CD4-positive, alpha-beta memory T cell (primary cell): Measurements from ENCODE around the gene METTL9. TPM values are rescaled to one million over a fixed set of nuclear protein-coding genes. Genes with fewer than 3 reads are reported as not detected.
A peak's percentile ranks its signal among the peaks of the same experiment; 100 is the strongest.
"Not testable (repeated sequence)": the region's sequence is repeated elsewhere in the genome, so short reads cannot be mapped to it uniquely, and the experiment has no call there.

ENCODE experiments used
- CTCF ChIA-PET: fragments of 350-600 bp; sonication (Branson Sonifier 250); formaldehyde crosslinking; loops from one replicate; lab custom pipeline; 2021; ENCODE audit warnings: inconsistent platforms; ENCODE audit not compliant: partially characterized antibody; lab: Charles Lee
- POLR2A ChIA-PET: fragments of 350-600 bp; sonication (Branson Sonifier 250); formaldehyde crosslinking; loops from one replicate; lab custom pipeline; 2021; ENCODE audit not compliant: partially characterized antibody; lab: Charles Lee
- DNase-seq, 5 donors: peaks; one replicate each; pipeline versions ENCODE4 v3.0.0 to v3.0.0-alpha.2; 2020 to 2022; ENCODE audit warnings: mixed read lengths in 1 of 5
- H3K27ac ChIP-seq: one replicate; pipeline ENCODE4 v1.7.0; 2013; ENCODE audit warnings: low read depth, low read length
- H3K27me3 ChIP-seq: 2 replicates; pipeline ENCODE4 v1.7.0; 2013; ENCODE audit warnings: mild to moderate bottlenecking, low read length, moderate library complexity; ENCODE audit not compliant: insufficient read depth
- H3K36me3 ChIP-seq: 2 replicates; pipeline ENCODE4 v1.7.0; 2013; ENCODE audit warnings: mild to moderate bottlenecking, low read length, moderate library complexity; ENCODE audit not compliant: insufficient read depth
- H3K4me1 ChIP-seq: 2 replicates; pipeline ENCODE4 v1.7.0; 2013; ENCODE audit warnings: mild to moderate bottlenecking, low read length, moderate library complexity; ENCODE audit not compliant: insufficient read depth
- H3K4me3 ChIP-seq, 2 donors: one replicate each; pipeline ENCODE4 v1.7.0; 2013; ENCODE audit warnings: low read length in 2 of 2, mild to moderate bottlenecking in 1 of 2
- H3K9me3 ChIP-seq, 2 donors: one replicate each; pipeline ENCODE4 v1.7.0; 2013; ENCODE audit warnings: low read length in 2 of 2, control low read depth in 1 of 2; ENCODE audit not compliant: control insufficient read depth in 1 of 2
- H3K27ac Mint-ChIP-seq, 7 donors: one replicate each; pipeline ENCODE4 v1.8.0; 2020 to 2021; ENCODE audit warnings: mixed read lengths in 7 of 7, mild to moderate bottlenecking in 6 of 7, inconsistent platforms in 3 of 7, moderate library complexity in 3 of 7
- H3K27me3 Mint-ChIP-seq, 2 donors: one replicate each; pipeline ENCODE4 v1.8.0; 2020 to 2021; ENCODE audit warnings: mixed read lengths in 2 of 2
- H3K36me3 Mint-ChIP-seq, 2 donors: one replicate each; pipeline ENCODE4 v1.8.0; 2020 to 2021; ENCODE audit warnings: mixed read lengths in 2 of 2, inconsistent platforms in 1 of 2, mild to moderate bottlenecking in 1 of 2
- H3K4me1 Mint-ChIP-seq, 4 donors: one replicate each; pipeline ENCODE4 v1.8.0; 2020 to 2021; ENCODE audit warnings: mixed read lengths in 4 of 4, mild to moderate bottlenecking in 1 of 4
- H3K4me3 Mint-ChIP-seq, 8 donors: one replicate each; pipeline ENCODE4 v1.8.0; 2020 to 2021; ENCODE audit warnings: mixed read lengths in 8 of 8, mild to moderate bottlenecking in 7 of 8, moderate library complexity in 6 of 8, inconsistent platforms in 3 of 8
- H3K9me3 Mint-ChIP-seq, 8 donors: one replicate each; pipeline ENCODE4 v1.8.0; 2020 to 2021; ENCODE audit warnings: mixed read lengths in 8 of 8, mild to moderate bottlenecking in 5 of 8, inconsistent platforms in 3 of 8, moderate library complexity in 1 of 8
- intact Hi-C: fragments of 100-400 bp; cut with micrococcal nuclease; formaldehyde crosslinking; loops from one replicate; pipeline ENCODE4 v1.15.1; 2023
- polyA plus RNA-seq, 2 donors: library from polyadenylated mRNA; unstranded; fragments of 300-500 nt; fragmentation: Illumina TruSeq; gene quantifications; one replicate each; pipeline ENCODE4 v1.2.3, GENCODE V29; 2021
- total RNA-seq, 2 experiments: library from RNA; stranded (reverse); gene quantifications; one replicate each; pipeline ENCODE4 v1.2.3, GENCODE V29; 2021

Gene METTL9
- total and polyA plus RNA-seq, 4 experiments from 2014 or later: 71.1 to 175 (median 107) TPM

DNA sequence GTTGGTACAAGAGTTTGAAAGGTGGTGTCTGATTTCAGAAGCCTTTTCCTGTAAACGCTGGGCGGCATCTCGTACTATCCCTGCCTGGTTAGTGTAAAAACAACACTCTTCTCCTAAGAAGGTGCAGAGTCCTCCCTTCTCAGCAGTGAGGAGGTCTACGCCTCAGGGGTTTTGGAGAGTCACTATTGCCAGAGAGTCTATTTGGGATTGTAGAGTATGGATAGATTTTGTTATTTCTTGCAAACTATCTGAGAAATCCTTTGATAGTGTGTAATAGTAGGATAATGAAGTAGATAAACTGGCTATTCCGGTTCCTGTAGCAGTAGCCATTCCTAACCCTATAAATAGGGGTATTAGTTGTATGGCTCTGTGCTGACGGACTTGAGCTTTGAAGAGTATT is 31.5 kb downstream of the METTL9 start:
- intact Hi-C loops, H3K27me3 Mint-ChIP-seq, DNase-seq, H3K36me3 ChIP-seq, H3K27ac ChIP-seq, H3K4me3 Mint-ChIP-seq, H3K9me3 ChIP-seq, H3K4me3 ChIP-seq, H3K27me3 ChIP-seq, H3K9me3 Mint-ChIP-seq: not testable (repeated sequence)
- H3K27ac Mint-ChIP-seq: peak overlapping the region in 2 of 7 donors; percentile 29 to 78
- CTCF ChIA-PET: interaction anchor here (1.2 kb wide), 1 partner anchor 77 kb away, joined by 4 read pairs; no protein-coding TSS in a partner anchor
- POLR2A ChIA-PET: interaction anchor here (1.1 kb wide), 1 partner anchor 9 kb away, joined by 4 read pairs; no protein-coding TSS in a partner anchor
- peaks cover 18 to 41% (median 27%) of the 10 kb centered on the region in 4 donors for H3K4me1 Mint-ChIP-seq
- peaks cover 18 to 53% of the 10 kb centered on the region in 2 donors for H3K36me3 Mint-ChIP-seq
- peaks cover 14% of the 10 kb centered on the region for H3K4me1 ChIP-seq

DNA sequence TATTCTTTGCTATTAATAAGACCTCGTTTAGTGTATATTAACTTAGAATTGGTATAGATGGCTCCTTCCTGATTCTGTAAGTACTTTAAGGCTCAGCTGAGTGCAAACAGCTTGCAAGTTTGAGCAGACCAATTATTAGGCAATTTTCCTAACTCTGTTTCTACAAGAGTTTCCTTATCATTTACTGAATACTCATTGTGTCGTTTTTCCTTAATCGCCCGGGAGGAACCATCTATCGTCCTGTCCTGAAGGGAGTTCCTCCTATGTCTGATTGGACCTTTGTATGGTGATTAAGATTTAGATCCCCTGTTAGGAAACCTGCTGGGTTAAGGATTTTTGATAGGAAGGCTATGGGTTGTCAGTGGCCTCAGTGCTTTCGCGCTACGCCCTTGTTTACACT is 32.0 kb downstream of the METTL9 start:
- peak overlapping the region in 2 of 7 donors; percentile 12 to 38 for H3K27ac Mint-ChIP-seq
- CTCF ChIA-PET, intact Hi-C loops, H3K9me3 Mint-ChIP-seq, H3K27me3 Mint-ChIP-seq, H3K36me3 ChIP-seq, H3K27me3 ChIP-seq, H3K4me3 ChIP-seq, H3K4me3 Mint-ChIP-seq, H3K4me1 ChIP-seq, H3K27ac ChIP-seq, H3K9me3 ChIP-seq, DNase-seq: not testable (repeated sequence)
- peaks cover 15 to 41% (median 25%) of the 10 kb centered on the region in 4 donors for H3K4me1 Mint-ChIP-seq
- POLR2A ChIA-PET: interaction anchor here (1.1 kb wide), 1 partner anchor 10 kb away, joined by 4 read pairs; no protein-coding TSS in a partner anchor
- H3K36me3 Mint-ChIP-seq: peaks cover 23 to 54% of the 10 kb centered on the region in 2 donors

DNA sequence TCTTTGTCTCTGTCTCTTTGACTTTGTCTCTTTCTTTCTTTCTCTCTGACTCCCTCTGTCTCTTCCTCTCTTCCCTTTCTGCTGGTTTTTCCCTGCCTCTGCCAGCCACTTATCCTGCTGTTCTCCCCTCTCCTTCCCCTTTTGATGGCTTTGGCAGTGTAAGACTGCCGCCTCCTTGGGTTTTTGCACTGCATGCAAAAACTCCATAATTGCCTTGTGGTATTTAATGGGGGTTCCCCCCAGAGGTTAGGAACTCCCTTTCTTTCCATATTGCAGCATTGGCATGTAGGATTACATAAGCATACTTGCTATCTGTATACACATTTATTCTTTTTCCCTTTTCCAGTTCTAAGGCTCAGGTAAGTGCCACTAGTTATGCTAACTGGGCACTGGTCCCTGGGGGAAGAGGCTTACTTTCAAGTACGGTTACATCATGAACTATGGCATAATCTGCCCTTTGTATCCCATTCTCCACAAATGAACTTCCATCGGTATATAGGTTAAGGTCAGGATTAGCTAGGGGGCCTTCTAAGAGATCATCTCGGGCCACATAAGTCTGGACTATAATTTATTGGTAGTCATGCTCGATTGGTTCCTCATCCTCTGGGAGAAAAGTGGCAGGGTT is 32.7 kb downstream of the METTL9 start:
- Mint-ChIP-seq H3K4me3 (peak overlapping the region in 1 of 8 donors; percentile 20), H3K27ac (peak overlapping the region in 6 of 7 donors; percentile 19 to 86 (median 34)), H3K36me3 (peaks cover 23 to 50% of the 10 kb centered on the region in 2 donors), H3K4me1 (peaks cover 8 to 39% (median 21%) of the 10 kb centered on the region in 4 donors)
- intact Hi-C loops, POLR2A ChIA-PET, H3K27me3 ChIP-seq, H3K4me3 ChIP-seq, H3K9me3 Mint-ChIP-seq, H3K36me3 ChIP-seq, H3K27ac ChIP-seq, DNase-seq, H3K9me3 ChIP-seq, H3K27me3 Mint-ChIP-seq, CTCF ChIA-PET, H3K4me1 ChIP-seq: not testable (repeated sequence)

DNA sequence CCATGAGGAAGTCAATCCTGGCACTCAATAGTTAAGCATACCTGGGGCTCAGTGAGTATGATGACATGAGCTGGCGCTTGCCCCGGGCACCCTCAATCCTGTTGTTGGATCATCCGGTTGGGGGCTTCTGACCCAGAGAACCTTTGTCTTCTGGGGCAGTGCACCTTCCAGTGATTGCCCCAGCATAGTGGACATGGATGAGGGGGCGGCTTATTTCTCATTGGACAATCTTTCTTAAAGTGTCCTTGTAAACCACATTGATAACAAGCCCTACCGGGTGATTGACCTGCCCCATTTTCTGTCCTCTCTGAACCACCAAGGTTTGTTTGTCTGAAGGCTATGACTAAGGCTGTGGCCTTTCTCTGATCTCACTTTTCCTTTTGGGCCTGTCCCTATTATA is 34.8 kb downstream of the METTL9 start:
- Histone ChIP-seq H3K4me3 (no peak overlapping the region), H3K27me3 (no peaks in the 10 kb centered on the region), H3K27ac (no peak overlapping the region), H3K4me1 (peaks cover 22% of the 10 kb centered on the region), H3K36me3 (peaks cover 9% of the 10 kb centered on the region), H3K9me3 (no peaks in the 10 kb centered on the region)
- Mint-ChIP-seq H3K4me3 (no peak overlapping the region), H3K27me3 (no peaks in the 10 kb centered on the region), H3K27ac (peak overlapping the region in 2 of 7 donors; percentile 23 to 87), H3K4me1 (peaks cover 17 to 51% (median 34%) of the 10 kb centered on the region in 4 donors), H3K9me3 (no peaks in the 10 kb centered on the region), H3K36me3 (peaks cover 17 to 44% of the 10 kb centered on the region in 2 donors)
- CTCF ChIA-PET: no interaction called here
- intact Hi-C loops: no loop called here
- no peak for DNase-seq
- POLR2A ChIA-PET: interaction anchor here (1.5 kb wide), 1 partner anchor 12 kb away, joined by 5 read pairs; no protein-coding TSS in a partner anchor

DNA sequence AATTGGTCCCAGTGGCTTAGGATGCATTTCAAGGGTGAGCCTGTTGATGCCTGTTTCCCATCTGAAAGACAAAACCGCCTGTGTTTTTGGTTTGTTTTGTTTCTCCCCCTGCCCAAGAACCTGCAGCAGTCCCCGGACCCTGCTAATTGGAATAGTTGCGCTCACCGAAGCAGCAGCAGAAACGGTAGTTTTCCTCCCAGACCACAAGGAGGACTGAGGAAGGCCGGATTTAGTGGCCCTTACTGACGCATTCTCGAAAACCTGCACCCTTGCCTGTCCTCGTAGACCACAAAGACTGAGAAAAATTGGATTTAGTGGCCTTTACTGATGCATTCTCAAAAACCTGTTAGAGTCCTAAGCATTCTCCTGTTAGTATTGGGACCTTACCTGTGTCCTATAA is 36.3 kb downstream of the METTL9 start:
- H3K4me1 Mint-ChIP-seq: peaks cover 19 to 57% (median 38%) of the 10 kb centered on the region in 4 donors
- H3K4me3 ChIP-seq, intact Hi-C loops, POLR2A ChIA-PET, CTCF ChIA-PET, H3K4me3 Mint-ChIP-seq, DNase-seq, H3K27me3 Mint-ChIP-seq, H3K36me3 ChIP-seq, H3K9me3 Mint-ChIP-seq, H3K9me3 ChIP-seq, H3K27ac ChIP-seq, H3K27me3 ChIP-seq: not testable (repeated sequence)
- H3K27ac Mint-ChIP-seq: peak overlapping the region in 3 of 7 donors; percentile 19 to 81 (median 58)
- peaks cover 35% of the 10 kb centered on the region for H3K4me1 ChIP-seq
- peaks cover 11 to 37% of the 10 kb centered on the region in 2 donors for H3K36me3 Mint-ChIP-seq

DNA sequence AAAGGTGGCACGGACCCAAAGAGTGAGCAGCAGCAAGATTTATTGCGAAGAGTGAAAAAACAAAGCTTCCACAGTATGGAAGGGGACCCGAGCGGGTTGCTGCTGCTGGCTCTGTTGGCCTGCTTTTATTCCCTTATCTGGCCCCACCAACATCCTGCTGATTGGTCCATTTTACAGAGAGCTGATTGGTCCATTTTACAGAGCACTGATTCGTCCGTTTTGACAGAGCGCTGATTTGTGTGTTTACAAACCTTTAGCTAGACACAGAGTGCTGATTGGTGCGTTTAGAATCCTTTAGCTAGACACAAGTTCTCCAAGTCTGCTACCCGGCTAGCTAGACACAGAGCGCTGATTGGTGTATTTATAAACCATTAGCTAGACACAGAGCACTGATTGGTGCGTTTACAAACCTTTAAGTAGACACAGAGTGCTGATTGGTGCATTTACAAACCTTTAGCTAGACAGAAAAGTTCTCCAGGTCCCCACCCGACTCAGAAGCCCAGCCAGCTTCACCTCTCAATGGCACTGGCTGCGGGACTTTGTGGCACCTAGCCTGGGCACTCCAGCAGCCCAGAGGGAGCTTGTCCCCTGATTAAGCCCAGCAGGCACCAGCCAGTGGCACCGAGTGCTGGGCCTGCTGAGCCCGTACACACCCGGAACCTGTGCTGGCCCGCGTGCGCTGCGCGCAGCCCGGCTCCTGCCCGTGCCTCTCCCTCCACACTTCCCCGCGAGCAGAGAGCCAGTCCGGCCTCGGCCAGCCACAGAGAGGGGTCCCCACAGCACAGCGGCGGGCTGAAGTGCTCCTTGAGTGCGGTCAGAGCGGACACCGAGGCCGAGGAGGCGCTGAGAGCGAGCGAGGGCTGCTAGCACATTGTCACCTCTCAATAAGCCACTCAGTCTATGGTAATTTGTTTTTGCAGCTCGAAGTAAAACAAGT is 37.9 kb downstream of the METTL9 start:
- ChIA-PET POLR2A (interaction anchor here (2.1 to 3.6 kb wide), 5 partner anchors 9 to 38 kb away, joined by 10 to 14 read pairs (median 13); partner anchors contain the start of gene METTL9), CTCF (interaction anchor here (0.9 to 7.1 kb wide), 8 partner anchors 8 to 71 kb away, joined by 3 to 105 read pairs (median 5); no protein-coding TSS in a partner anchor)
- Mint-ChIP-seq H3K27ac (peak overlapping the region in 6 of 7 donors; percentile 10 to 75 (median 69)), H3K36me3 (peaks cover 11 to 35% of the 10 kb centered on the region in 2 donors), H3K4me3 (no peak overlapping the region), H3K27me3 (no peaks in the 10 kb centered on the region), H3K9me3 (no peaks in the 10 kb centered on the region), H3K4me1 (peaks cover 19 to 52% (median 37%) of the 10 kb centered on the region in 4 donors)
- no peaks in the 10 kb centered on the region for H3K9me3 ChIP-seq
- intact Hi-C loops: no loop called here
- H3K27me3 ChIP-seq: no peaks in the 10 kb centered on the region
- DNase-seq: no peak
- H3K36me3 ChIP-seq: peaks cover 4% of the 10 kb centered on the region
- no peak overlapping the region for H3K4me3 ChIP-seq
- no peak overlapping the region for H3K27ac ChIP-seq
- peaks cover 38% of the 10 kb centered on the region for H3K4me1 ChIP-seq
